Prostate gland (tissue), 2 donors: ENCODE measurements around the gene PPP2R5C. TPM values are rescaled to one million over a fixed set of nuclear protein-coding genes. Genes with fewer than 3 reads are reported as not detected.
"Not testable (repeated sequence)": the region's sequence is repeated elsewhere in the genome, so short reads cannot be mapped to it uniquely, and the experiment has no call there.

Source experiments
- DNase-seq: peaks from one replicate; pipeline ENCODE4 v3.0.0-alpha.2; 2019; ENCODE audit warnings: low spot score
- H3K27ac ChIP-seq, 2 donors: fragments of 200-600 bp; sonication (generic); 2 replicates each; pipeline ENCODE4 v1.5.1; 2017 to 2019
- H3K27me3 ChIP-seq: fragments of 200-600 bp; sonication (generic); replicated peaks from 2 replicates; pipeline ENCODE4 v1.5.1; 2019; ENCODE audit not compliant: insufficient read depth
- H3K36me3 ChIP-seq, 2 donors: fragments of 200-600 bp; sonication (generic); 1 replicate in 1 of 2; 2 replicates in 1 of 2; pipeline versions ENCODE4 v1.5.1 to v1.8.1; 2017 to 2019
- H3K4me1 ChIP-seq: fragments of 200-600 bp; sonication (generic); replicated peaks from 2 replicates; pipeline ENCODE4 v1.5.1; 2019
- H3K4me3 ChIP-seq, 2 donors: fragments of 200-600 bp; sonication (generic); 2 replicates each; pipeline ENCODE4 v1.5.1; 2017 to 2019
- H3K9me3 ChIP-seq: fragments of 200-600 bp; sonication (generic); 2 replicates; pipeline ENCODE4 v1.5.1; 2017
- CTCF ChIP-seq, 4 experiments: fragments of 200-600 bp in 2 of 4; fragments of 450-650 bp in 2 of 4; sonication (generic) in 2 of 4; IDR thresholded peaks; 1 replicate in 3 of 4; 2 replicates in 1 of 4; pipeline ENCODE4 v1.5.1; 2016 to 2019; ENCODE audit warnings: antibody characterized with exemption in 4 of 4, mild to moderate bottlenecking in 2 of 4, moderate library complexity in 2 of 4
- POLR2A ChIP-seq: fragments of 450-650 bp; IDR thresholded peaks from one replicate; pipeline ENCODE4 v1.6.1; 2016; ENCODE audit warnings: antibody characterized with exemption, mild to moderate bottlenecking
- POLR2AphosphoS5 ChIP-seq: sonication (generic); formaldehyde crosslinking; IDR thresholded peaks from one replicate; pipeline ENCODE4 v1.6.1; 2017; ENCODE audit warnings: antibody characterized with exemption
- WGBS: methylation state at CpG from one replicate; pipeline ENCODE4 v1.1.5; 2018; 5-methylcytosine and 5-hydroxymethylcytosine counted together
- intact Hi-C: fragments of 100-400 bp; cut with DNase I; formaldehyde crosslinking; loops from one replicate; pipeline ENCODE4 v1.14.2; 2022
- total RNA-seq, 2 donors: library from RNA; depleted of rRNA; stranded (reverse); fragments of >200 nt; gene quantifications; one replicate each; pipeline ENCODE4 v1.1.0, GENCODE V29; 2016

PPP2R5C gene
- total RNA-seq, 2 donors from 2014 or later, result 67.8 to 96.2 TPM

- Histone ChIP-seq H3K27ac (peak overlapping the region in 1 of 2 donors; percentile 52), H3K36me3 (no peaks in the 10 kb centered on the region), H3K4me3 (no peak overlapping the region), H3K27me3 (no peaks in the 10 kb centered on the region), H3K4me1 (peaks cover 2% of the 10 kb centered on the region), H3K9me3 (no peaks in the 10 kb centered on the region)
- DNase-seq, result no peak
- TF ChIP-seq CTCF (IDR thresholded peaks at IDR 0.05), result no peak
- TF ChIP-seq POLR2AphosphoS5, result no peak
- no peak for TF ChIP-seq POLR2A
- intact Hi-C loops, result no loop called here
- WGBS, result 93% methylated on average over 8 of the region's 8 CpGs
These were observed 38.4 kb upstream of the PPP2R5C start for GRCh38 chr14:101723061-101723595.

- intact Hi-C loops, H3K27me3 ChIP-seq, DNase-seq, H3K4me1 ChIP-seq, H3K27ac ChIP-seq, H3K4me3 ChIP-seq, H3K36me3 ChIP-seq, H3K9me3 ChIP-seq: not testable (repeated sequence)
- 97% methylated on average over 7 of the region's 7 CpGs for WGBS
These were observed 35.9 kb upstream of the PPP2R5C start for GRCh38 chr14:101725652-101726051.

- TF ChIP-seq POLR2AphosphoS5, result no peak
- TF ChIP-seq CTCF (IDR thresholded peaks at IDR 0.05), result no peak
- TF ChIP-seq POLR2A, result no peak
- H3K27me3 ChIP-seq, result no peaks in the 10 kb centered on the region
- H3K4me3 ChIP-seq, result no peak overlapping the region
- H3K9me3 ChIP-seq, result no peaks in the 10 kb centered on the region
- no peak overlapping the region for H3K27ac ChIP-seq
- intact Hi-C loops, result no loop called here
- no peaks in the 10 kb centered on the region for H3K36me3 ChIP-seq
- WGBS, result 77% methylated on average over 14 of the region's 14 CpGs
- H3K4me1 ChIP-seq, result peaks cover 4% of the 10 kb centered on the region
- DNase-seq, result no peak
These were observed 35.1 kb upstream of the PPP2R5C start for GRCh38 chr14:101726295-101726953.

GRCh38 chr14:101726954-101727302 is 34.6 kb upstream of the PPP2R5C start:
- DNase-seq, result no peak
- H3K9me3 ChIP-seq, result no peaks in the 10 kb centered on the region
- no peaks in the 10 kb centered on the region for H3K36me3 ChIP-seq
- H3K27me3 ChIP-seq, result no peaks in the 10 kb centered on the region
- H3K27ac ChIP-seq, result no peak overlapping the region
- intact Hi-C loops, result no loop called here
- WGBS, result 81% methylated on average over 8 of the region's 8 CpGs
- H3K4me3 ChIP-seq, result no peak overlapping the region
- no peak for TF ChIP-seq POLR2AphosphoS5
- TF ChIP-seq CTCF (IDR thresholded peaks at IDR 0.05), result no peak
- TF ChIP-seq POLR2A, result no peak
- peaks cover 6% of the 10 kb centered on the region for H3K4me1 ChIP-seq

GRCh38 chr14:101727611-101728366 is 33.7 kb upstream of the PPP2R5C start:
- Histone ChIP-seq H3K4me3 (no peak overlapping the region), H3K27ac (no peak overlapping the region), H3K4me1 (peaks cover 6% of the 10 kb centered on the region), H3K27me3 (no peaks in the 10 kb centered on the region), H3K36me3 (no peaks in the 10 kb centered on the region), H3K9me3 (no peaks in the 10 kb centered on the region)
- intact Hi-C loops, result no loop called here
- no peak for DNase-seq
- WGBS, result 77% methylated on average over 7 of the region's 7 CpGs
- TF ChIP-seq CTCF (IDR thresholded peaks at IDR 0.05) (no peak), POLR2A (no peak), POLR2AphosphoS5 (no peak)
